HepG2 (cell line): ENCODE results near the gene CHST14. TPM values are rescaled to one million over a fixed set of nuclear protein-coding genes. Genes with fewer than 3 reads are reported as not detected.

Experiments
- ATAC-seq: fragments of 200-7000 bp; cut with Tn5 transposase; 3 replicates; pipeline ENCODE4 v1.9.1; 2020; ENCODE audit warnings: mild to moderate bottlenecking, moderate library complexity
- BruUV-seq: library from RNA; stranded (reverse); fragments of 400-500 nt; replicated peaks from 2 replicates; lab custom pipeline; 2021; lab: Mats Ljungman, UMichigan
- CTCF ChIA-PET: fragments of 300-600 bp; formaldehyde crosslinking; extraction: SDS; loops from one replicate; lab custom pipeline; 2021; ENCODE audit warnings: low total read pairs, inconsistent platforms, low intra/inter-chr PET ratio; lab: Yijun Ruan, JAX
- POLR2A ChIA-PET: fragments of 350-600 bp; sonication (Branson Sonifier 250); formaldehyde crosslinking; loops from one replicate; lab custom pipeline; 2020; ENCODE audit warnings: antibody characterized with exemption, inconsistent platforms; lab: Yijun Ruan, JAX
- DNase-seq: peaks from one replicate; pipeline ENCODE4 v3.0.0-alpha.2; 2015; ENCODE audit warnings: low spot score
- FAIRE-seq: peaks from 3 replicates; lab custom pipeline; 2011; peaks lifted over from hg19 to GRCh38; lab: Jason Lieb, UNC
- H2AFZ ChIP-seq: one replicate; pipeline ENCODE4 v1.6.1; 2011; ENCODE audit warnings: low read length, inconsistent platforms
- H3K27ac ChIP-seq: fragments of 300-600 bp; 3 replicates; pipeline ENCODE4 v1.8.0; 2011; ENCODE audit warnings: mixed run types, mild to moderate bottlenecking, mixed read lengths, low read length, inconsistent platforms; ENCODE audit not compliant: insufficient read depth; ENCODE audit errors: extremely low read length
- H3K27me3 ChIP-seq, 2 experiments: fragments of 200-600 bp in 1 of 2; 2 replicates in 1 of 2; 3 replicates in 1 of 2; pipeline versions ENCODE4 v1.6.0 to v1.8.0; 2011; ENCODE audit warnings: low read length in 2 of 2, mild to moderate bottlenecking in 2 of 2, moderate library complexity in 2 of 2, inconsistent platforms in 1 of 2; ENCODE audit not compliant: insufficient read depth in 2 of 2, control insufficient read depth in 1 of 2
- H3K36me3 ChIP-seq, 2 experiments: fragments of 200-600 bp in 1 of 2; replicated peaks in 1 of 2; 2 replicates in 1 of 2; 3 replicates in 1 of 2; pipeline versions ENCODE4 v1.5.1 to v1.8.0; 2011; ENCODE audit warnings: low read length in 2 of 2, inconsistent platforms in 1 of 2; ENCODE audit not compliant: insufficient read depth in 2 of 2, control insufficient read depth in 1 of 2
- H3K4me1 ChIP-seq: 2 replicates; pipeline ENCODE4 v1.5.1; 2012; ENCODE audit warnings: low read length, inconsistent platforms; ENCODE audit not compliant: insufficient read depth
- H3K4me2 ChIP-seq: 2 replicates; pipeline ENCODE4 v1.6.0; 2011; ENCODE audit warnings: low read depth, low read length, inconsistent platforms
- H3K4me3 ChIP-seq, 3 experiments: fragments of 200-600 bp in 1 of 3; sonication (generic), shearing (Covaris generic) in 1 of 3; replicated peaks in 1 of 3; 2 replicates each; pipeline ENCODE4 v1.5.1; 2011 to 2016; ENCODE audit warnings: low read length in 3 of 3, inconsistent platforms in 2 of 3, low read depth in 2 of 3, mild to moderate bottlenecking in 2 of 3, control low read depth in 1 of 3, mixed read lengths in 1 of 3; ENCODE audit not compliant: insufficient read depth in 1 of 3
- H3K79me2 ChIP-seq: one replicate; pipeline ENCODE4 v1.6.1; 2011; ENCODE audit warnings: low read length, inconsistent platforms; ENCODE audit not compliant: insufficient read depth
- H3K9ac ChIP-seq: 2 replicates; pipeline ENCODE4 v1.6.0; 2011; ENCODE audit warnings: mild to moderate bottlenecking, low read depth, low read length, inconsistent platforms; ENCODE audit not compliant: insufficient read depth
- H3K9me3 ChIP-seq: 2 replicates; pipeline ENCODE4 v1.5.1; 2012; ENCODE audit warnings: mild to moderate bottlenecking, low read length
- H4K20me1 ChIP-seq: 2 replicates; pipeline ENCODE4 v1.6.0; 2011; ENCODE audit warnings: inconsistent platforms, mild to moderate bottlenecking, low read length, moderate library complexity; ENCODE audit not compliant: insufficient read depth
- EEA1 ChIP-seq: sonication (generic); formaldehyde crosslinking; IDR thresholded peaks from 2 replicates; pipeline ENCODE4 v1.5.1; 2020; ENCODE audit warnings: mild to moderate bottlenecking, missing genetic modification reagents, borderline replicate concordance
- HCFC1 ChIP-seq: fragments of 150-350 bp; IDR thresholded peaks from 2 replicates; pipeline ENCODE4 v1.6.1; 2014; ENCODE audit warnings: low read depth, low read length
- NCOA1 ChIP-seq: sonication (generic); formaldehyde crosslinking; IDR thresholded peaks from 2 replicates; pipeline ENCODE4 v1.9.0; 2021; ENCODE audit warnings: missing genetic modification reagents
- TRIM22 ChIP-seq: fragments of 450-650 bp; IDR thresholded peaks from 2 replicates; pipeline ENCODE4 v1.6.1; 2017
- ZNF501 ChIP-seq: sonication (generic); formaldehyde crosslinking; IDR thresholded peaks from 2 replicates; pipeline ENCODE4 v1.5.1; 2020; ENCODE audit warnings: mild to moderate bottlenecking, moderate library complexity, missing genetic modification reagents
- WGBS: methylation state at CpG from one replicate; pipeline ENCODE4 v1.1.6; 2017; ENCODE audit warnings: low lambda C conversion rate; 5-methylcytosine and 5-hydroxymethylcytosine counted together
- in situ Hi-C: cut with HindIII; loops from 2 replicates; pipeline ENCODE4 v1.10.0; 2017; ENCODE audit warnings: low pct_unique_long_range_greater_than_20kb; ENCODE audit not compliant: extremely low pct_ligation_motif_present
- intact Hi-C: fragments of 100-400 bp; cut with micrococcal nuclease; formaldehyde crosslinking; loops from one replicate; pipeline ENCODE4 v1.10.0; 2022; ENCODE audit not compliant: unreplicated experiment
- polyA plus RNA-seq, 8 experiments: library from polyadenylated mRNA; depleted of rRNA in 3 of 8; stranded (reverse) in 7 of 8; unstranded in 1 of 8; fragments of >200 nt; fragmentation: Illumina TruSeq in 4 of 8; extraction: Trizol in 4 of 8; gene quantifications; 2 replicates each; pipeline versions ENCODE4 v1.2.1 to v1.2.3, GENCODE V29; 2011 to 2016; ENCODE audit warnings: low read depth in 4 of 8, missing spikeins in 1 of 8, mixed read lengths in 1 of 8; ENCODE audit not compliant: insufficient read depth in 1 of 8
- total RNA-seq, 5 experiments: library from RNA; depleted of rRNA; stranded (reverse); fragments of >200 nt; fragmentation: Illumina TruSeq; extraction: Trizol; gene quantifications; 2 replicates each; pipeline ENCODE4 v1.2.3, GENCODE V29; 2016; ENCODE audit warnings: low read depth in 1 of 5
- TF ChIP-seq, protein P1 (sequence below): sonication (generic); formaldehyde crosslinking; IDR thresholded peaks from 2 replicates; pipeline ENCODE4 v1.4.0; 2020; ENCODE audit warnings: mild to moderate bottlenecking, missing genetic modification reagents, borderline replicate concordance
- TF ChIP-seq, protein P2 (sequence below): IDR thresholded peaks from 2 replicates; pipeline ENCODE4 v1.6.1; 2016; ENCODE audit warnings: mild to moderate bottlenecking
- TF ChIP-seq, protein P3 (sequence below): sonication (generic); formaldehyde crosslinking; IDR thresholded peaks from 2 replicates; pipeline ENCODE4; 2020; ENCODE audit warnings: missing genetic modification reagents, mild to moderate bottlenecking, borderline replicate concordance
- TF ChIP-seq, protein P4 (sequence below): sonication (generic); formaldehyde crosslinking; IDR thresholded peaks from 2 replicates; pipeline ENCODE4 v1.4.0; 2020; ENCODE audit warnings: missing genetic modification reagents
- TF ChIP-seq, protein P5 (sequence below): sonication (generic); formaldehyde crosslinking; IDR thresholded peaks from 2 replicates; pipeline ENCODE4 v1.9.0; 2022; ENCODE audit warnings: low read depth, missing genetic modification reagents

Gene CHST14
- total and polyA plus RNA-seq, 2 of the 13 experiments (the other 11 are each of a cell fraction or from before 2014, with no cell fraction given) = 8.9 to 12.4 TPM

DNA sequence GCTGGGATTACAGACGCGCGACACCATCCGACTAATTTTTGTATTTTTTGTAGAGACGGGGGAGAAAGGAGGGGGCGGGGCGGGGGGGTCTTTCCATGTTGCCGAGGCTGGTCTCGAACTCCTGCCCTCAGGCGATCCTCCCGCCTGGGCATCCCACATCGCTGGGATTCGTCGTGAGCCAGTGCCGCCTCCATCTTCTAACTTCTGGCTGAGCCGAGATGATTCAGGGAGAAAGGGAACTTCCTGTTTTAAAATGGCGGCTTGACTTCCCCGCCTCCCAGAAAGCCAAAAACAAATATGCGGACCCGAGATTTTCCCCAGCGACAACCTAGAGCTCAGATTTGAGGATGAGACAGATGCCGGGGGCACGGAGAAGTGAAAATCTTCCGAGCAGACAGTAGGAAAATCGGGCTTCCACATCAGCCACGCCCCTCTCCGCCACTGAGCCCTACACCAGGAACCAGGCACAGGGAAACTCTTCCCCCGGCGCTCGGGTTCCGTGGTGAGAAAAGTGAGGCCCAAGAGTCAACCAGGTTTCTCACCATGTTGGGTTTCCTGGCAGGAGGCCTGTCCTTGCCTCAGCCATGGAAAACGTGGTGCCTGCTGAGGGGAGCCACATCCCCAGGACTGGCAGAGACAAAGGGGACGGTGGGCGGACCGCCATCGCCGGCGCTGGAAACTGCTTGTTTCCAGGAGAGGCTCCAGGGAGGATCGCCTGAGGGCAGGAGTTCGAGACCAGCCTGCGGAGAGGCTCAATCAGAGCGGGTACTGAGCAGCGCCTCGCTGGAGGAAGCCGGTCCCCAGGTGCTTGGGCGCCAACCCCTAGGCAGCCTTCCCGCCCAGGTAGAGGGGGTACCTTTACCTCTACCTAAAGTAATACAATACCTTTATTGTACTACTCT lies 18.7 kb downstream of the CHST14 start:
- Histone ChIP-seq H3K4me3 (no peak overlapping the region), H3K9me3 (no peaks in the 10 kb centered on the region), H3K79me2 (no peaks in the 10 kb centered on the region), H4K20me1 (no peaks in the 10 kb centered on the region), H3K27ac (no peak overlapping the region), H3K27me3 (peaks cover 0 to 14% of the 10 kb centered on the region in 2 experiments; a peak in 2 of 5 replicates), H2AFZ (no peak overlapping the region), H3K36me3 (no peaks in the 10 kb centered on the region), H3K4me2 (no peak overlapping the region), H3K4me1 (no peaks in the 10 kb centered on the region), H3K9ac (no peak overlapping the region)
- ATAC-seq = no peak
- intact Hi-C loops = no loop called here
- 79% methylated on average over 39 of the region's 47 CpGs for WGBS
- CTCF ChIA-PET = no interaction called here
- BruUV-seq = no TSS peak
- POLR2A ChIA-PET = no interaction called here
- DNase-seq = no peak
- no peak for FAIRE-seq
- in situ Hi-C loops = no loop called here
- TF ChIP-seq NCOA1 (no peak), EEA1 (no peak), HCFC1 (no peak), ZNF501 (CRISPR knock-in tag) (no peak), TRIM22 (no peak)
- TF ChIP-seq, protein P1, sequence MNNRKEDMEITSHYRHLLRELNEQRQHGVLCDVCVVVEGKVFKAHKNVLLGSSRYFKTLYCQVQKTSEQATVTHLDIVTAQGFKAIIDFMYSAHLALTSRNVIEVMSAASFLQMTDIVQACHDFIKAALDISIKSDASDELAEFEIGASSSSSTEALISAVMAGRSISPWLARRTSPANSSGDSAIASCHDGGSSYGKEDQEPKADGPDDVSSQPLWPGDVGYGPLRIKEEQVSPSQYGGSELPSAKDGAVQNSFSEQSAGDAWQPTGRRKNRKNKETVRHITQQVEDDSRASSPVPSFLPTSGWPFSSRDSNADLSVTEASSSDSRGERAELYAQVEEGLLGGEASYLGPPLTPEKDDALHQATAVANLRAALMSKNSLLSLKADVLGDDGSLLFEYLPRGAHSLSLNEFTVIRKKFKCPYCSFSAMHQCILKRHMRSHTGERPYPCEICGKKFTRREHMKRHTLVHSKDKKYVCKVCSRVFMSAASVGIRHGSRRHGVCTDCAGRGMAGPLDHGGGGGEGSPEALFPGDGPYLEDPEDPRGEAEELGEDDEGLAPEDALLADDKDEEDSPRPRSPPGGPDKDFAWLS (CRISPR knock-in tag) = no peak
- TF ChIP-seq, protein P2, sequence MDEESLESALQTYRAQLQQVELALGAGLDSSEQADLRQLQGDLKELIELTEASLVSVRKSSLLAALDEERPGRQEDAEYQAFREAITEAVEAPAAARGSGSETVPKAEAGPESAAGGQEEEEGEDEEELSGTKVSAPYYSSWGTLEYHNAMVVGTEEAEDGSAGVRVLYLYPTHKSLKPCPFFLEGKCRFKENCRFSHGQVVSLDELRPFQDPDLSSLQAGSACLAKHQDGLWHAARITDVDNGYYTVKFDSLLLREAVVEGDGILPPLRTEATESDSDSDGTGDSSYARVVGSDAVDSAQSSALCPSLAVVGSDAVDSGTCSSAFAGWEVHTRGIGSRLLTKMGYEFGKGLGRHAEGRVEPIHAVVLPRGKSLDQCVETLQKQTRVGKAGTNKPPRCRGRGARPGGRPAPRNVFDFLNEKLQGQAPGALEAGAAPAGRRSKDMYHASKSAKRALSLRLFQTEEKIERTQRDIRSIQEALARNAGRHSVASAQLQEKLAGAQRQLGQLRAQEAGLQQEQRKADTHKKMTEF (CRISPR knock-in tag) = no peak
- TF ChIP-seq, protein P3, sequence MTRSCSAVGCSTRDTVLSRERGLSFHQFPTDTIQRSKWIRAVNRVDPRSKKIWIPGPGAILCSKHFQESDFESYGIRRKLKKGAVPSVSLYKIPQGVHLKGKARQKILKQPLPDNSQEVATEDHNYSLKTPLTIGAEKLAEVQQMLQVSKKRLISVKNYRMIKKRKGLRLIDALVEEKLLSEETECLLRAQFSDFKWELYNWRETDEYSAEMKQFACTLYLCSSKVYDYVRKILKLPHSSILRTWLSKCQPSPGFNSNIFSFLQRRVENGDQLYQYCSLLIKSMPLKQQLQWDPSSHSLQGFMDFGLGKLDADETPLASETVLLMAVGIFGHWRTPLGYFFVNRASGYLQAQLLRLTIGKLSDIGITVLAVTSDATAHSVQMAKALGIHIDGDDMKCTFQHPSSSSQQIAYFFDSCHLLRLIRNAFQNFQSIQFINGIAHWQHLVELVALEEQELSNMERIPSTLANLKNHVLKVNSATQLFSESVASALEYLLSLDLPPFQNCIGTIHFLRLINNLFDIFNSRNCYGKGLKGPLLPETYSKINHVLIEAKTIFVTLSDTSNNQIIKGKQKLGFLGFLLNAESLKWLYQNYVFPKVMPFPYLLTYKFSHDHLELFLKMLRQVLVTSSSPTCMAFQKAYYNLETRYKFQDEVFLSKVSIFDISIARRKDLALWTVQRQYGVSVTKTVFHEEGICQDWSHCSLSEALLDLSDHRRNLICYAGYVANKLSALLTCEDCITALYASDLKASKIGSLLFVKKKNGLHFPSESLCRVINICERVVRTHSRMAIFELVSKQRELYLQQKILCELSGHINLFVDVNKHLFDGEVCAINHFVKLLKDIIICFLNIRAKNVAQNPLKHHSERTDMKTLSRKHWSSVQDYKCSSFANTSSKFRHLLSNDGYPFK = no peak
- TF ChIP-seq, protein P4, sequence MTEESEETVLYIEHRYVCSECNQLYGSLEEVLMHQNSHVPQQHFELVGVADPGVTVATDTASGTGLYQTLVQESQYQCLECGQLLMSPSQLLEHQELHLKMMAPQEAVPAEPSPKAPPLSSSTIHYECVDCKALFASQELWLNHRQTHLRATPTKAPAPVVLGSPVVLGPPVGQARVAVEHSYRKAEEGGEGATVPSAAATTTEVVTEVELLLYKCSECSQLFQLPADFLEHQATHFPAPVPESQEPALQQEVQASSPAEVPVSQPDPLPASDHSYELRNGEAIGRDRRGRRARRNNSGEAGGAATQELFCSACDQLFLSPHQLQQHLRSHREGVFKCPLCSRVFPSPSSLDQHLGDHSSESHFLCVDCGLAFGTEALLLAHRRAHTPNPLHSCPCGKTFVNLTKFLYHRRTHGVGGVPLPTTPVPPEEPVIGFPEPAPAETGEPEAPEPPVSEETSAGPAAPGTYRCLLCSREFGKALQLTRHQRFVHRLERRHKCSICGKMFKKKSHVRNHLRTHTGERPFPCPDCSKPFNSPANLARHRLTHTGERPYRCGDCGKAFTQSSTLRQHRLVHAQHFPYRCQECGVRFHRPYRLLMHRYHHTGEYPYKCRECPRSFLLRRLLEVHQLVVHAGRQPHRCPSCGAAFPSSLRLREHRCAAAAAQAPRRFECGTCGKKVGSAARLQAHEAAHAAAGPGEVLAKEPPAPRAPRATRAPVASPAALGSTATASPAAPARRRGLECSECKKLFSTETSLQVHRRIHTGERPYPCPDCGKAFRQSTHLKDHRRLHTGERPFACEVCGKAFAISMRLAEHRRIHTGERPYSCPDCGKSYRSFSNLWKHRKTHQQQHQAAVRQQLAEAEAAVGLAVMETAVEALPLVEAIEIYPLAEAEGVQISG (CRISPR knock-in tag) = no peak
- TF ChIP-seq, protein P5, sequence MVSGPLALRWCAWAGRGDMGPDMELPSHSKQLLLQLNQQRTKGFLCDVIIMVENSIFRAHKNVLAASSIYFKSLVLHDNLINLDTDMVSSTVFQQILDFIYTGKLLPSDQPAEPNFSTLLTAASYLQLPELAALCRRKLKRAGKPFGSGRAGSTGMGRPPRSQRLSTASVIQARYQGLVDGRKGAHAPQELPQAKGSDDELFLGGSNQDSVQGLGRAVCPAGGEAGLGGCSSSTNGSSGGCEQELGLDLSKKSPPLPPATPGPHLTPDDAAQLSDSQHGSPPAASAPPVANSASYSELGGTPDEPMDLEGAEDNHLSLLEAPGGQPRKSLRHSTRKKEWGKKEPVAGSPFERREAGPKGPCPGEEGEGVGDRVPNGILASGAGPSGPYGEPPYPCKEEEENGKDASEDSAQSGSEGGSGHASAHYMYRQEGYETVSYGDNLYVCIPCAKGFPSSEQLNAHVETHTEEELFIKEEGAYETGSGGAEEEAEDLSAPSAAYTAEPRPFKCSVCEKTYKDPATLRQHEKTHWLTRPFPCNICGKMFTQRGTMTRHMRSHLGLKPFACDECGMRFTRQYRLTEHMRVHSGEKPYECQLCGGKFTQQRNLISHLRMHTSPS (CRISPR knock-in tag) = no peak
